Medulla oblongata (tissue), 1 donor: Measurements from ENCODE around the gene KRTAP4-5.
"Not testable (repeated sequence)": the region's sequence is repeated elsewhere in the genome, so short reads cannot be mapped to it uniquely, and the experiment has no call there.

Experiments used
- DNase-seq: peaks from one replicate; pipeline ENCODE4 v3.0.0-alpha.2; 2015; ENCODE audit errors: extremely low spot score

Gene KRTAP4-5

GRCh38 chr17:41149652-41149985, at the start of gene KRTAP4-5:
KRTAP4-5 (minus strand) TSS chr17:41149825; CDS start chr17:41149767, 58 bp downstream.
- no peak for DNase-seq

DNA sequence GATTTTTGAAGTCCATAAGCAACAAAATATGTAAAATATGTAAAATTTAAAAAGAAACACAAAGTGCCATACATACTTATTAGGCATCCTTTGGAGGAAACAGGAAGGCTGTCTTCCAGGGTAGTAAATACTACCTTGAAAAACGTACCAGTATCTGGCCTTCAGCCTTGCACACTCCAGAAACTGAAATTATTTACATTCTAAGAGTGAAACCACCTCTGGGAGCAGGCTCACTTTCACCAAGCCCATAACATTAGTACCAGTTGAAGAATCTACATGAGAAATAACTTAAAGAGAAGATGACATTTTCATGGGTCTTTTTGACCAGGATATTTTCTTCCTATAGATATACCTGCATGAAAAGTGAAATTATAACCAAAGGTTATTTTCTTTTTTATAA, 46.4 kb upstream of the KRTAP4-5 start:
- no peak for DNase-seq

DNA sequence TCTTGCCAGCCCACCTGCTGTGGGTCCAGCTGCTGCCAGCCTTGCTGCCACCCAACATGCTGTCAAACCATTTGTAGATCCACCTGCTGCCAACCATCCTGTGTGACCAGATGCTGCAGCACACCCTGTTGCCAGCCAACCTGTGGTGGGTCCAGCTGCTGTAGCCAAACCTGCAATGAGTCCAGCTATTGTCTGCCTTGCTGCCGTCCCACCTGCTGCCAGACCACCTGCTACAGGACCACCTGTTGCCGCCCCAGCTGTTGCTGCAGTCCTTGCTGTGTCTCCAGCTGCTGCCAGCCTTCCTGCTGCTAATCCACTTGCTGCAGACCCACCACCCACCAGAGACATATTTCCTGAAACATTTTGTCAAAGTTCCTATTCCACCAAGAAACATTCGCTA, 40.7 kb upstream of the KRTAP4-5 start:
- DNase-seq: no peak

DNA sequence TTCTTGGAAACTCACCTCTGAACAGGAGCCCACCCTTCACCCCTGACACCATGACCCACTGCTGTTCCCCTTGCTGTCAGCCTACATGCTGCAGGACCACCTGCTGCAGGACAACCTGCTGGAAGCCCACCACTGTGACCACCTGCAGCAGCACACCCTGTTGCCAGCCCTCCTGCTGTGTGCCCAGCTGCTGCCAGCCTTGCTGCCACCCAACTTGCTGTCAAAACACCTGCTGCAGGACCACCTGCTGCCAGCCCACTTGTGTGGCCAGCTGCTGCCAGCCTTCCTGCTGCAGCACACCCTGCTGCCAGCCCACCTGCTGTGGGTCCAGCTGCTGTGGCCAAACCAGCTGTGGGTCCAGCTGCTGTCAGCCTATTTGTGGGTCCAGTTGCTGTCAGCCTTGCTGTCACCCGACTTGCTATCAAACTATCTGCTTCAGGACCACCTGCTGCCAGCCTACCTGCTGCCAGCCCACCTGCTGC, 40.3 kb upstream of the KRTAP4-5 start, which contains the start of gene KRTAP9-1:
Gene KRTAP9-1, plus strand, starts transcription at position 51 of the 482 bp plus-strand sequence. Its CDS starts 0 bp downstream, at position 51.
- not testable (repeated sequence) for DNase-seq

DNA sequence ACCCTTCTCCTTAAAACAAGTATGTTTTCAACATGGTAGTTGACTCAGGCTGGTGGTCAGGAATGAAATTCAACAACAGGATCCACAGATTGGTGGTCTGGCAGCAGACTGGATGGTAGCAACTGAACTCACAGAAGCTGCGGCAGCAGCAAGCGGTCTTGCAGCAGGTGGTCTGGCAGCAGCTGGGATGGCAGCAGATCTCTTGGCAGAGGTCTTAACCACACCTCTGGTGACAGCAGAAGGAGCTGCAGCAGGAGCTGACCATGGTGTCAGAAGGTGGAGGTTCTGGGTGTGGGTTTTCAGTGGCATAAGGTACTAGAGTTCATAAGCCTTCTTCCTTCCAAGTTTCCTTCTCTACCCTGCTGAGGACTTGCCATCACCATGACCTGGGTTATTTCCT, 37.2 kb upstream of the KRTAP4-5 start:
- no peak for DNase-seq

DNA sequence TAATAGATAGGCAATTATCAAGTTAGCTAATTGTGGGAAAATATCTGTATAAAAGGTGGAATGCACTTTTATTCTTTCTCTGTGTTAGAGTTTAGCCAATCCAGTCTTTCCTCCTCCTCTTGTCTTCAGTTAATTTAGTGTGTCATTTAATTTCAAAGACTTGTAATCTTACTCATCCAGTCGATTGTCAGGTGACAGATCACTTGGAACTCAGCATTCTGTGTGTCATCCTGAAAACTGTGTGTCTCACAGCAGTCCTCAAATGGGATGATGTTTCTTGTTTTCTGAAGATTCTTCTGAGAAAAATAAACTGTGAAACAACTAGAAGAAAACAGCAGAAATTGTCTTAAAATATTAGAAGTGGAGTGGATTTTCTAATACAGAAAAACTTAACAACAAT, 35.4 kb upstream of the KRTAP4-5 start:
- DNase-seq: no peak

DNA sequence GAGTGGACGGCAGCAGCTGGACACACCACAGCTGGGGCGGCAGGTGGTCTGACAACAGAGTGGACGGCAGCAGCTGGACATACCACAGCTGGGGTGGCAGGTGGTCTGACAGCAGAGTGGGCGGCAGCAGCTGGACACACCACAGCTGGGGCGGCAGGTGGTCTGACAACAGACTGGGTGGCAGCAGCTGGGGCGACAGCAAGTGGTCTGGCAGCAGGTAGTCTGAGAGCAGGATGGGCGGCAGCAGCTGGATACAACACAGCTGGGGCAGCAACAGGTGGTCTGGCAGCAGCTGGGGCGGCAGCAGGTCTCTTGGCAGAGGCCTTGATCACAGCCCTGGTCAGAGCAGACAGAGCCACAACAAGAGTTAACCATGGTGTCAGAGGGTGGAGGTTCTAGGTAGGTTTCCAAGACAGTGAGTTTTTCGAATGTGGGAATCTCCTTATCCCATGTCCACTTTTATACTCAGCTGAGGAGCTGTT, 34.9 kb upstream of the KRTAP4-5 start, which contains the start of gene KRTAP4-1:
Gene KRTAP4-1, minus strand, starts transcription at position 432 of the 482 bp plus-strand sequence. Its CDS starts 57 bp downstream, at position 375.
- DNase-seq: no peak

DNA sequence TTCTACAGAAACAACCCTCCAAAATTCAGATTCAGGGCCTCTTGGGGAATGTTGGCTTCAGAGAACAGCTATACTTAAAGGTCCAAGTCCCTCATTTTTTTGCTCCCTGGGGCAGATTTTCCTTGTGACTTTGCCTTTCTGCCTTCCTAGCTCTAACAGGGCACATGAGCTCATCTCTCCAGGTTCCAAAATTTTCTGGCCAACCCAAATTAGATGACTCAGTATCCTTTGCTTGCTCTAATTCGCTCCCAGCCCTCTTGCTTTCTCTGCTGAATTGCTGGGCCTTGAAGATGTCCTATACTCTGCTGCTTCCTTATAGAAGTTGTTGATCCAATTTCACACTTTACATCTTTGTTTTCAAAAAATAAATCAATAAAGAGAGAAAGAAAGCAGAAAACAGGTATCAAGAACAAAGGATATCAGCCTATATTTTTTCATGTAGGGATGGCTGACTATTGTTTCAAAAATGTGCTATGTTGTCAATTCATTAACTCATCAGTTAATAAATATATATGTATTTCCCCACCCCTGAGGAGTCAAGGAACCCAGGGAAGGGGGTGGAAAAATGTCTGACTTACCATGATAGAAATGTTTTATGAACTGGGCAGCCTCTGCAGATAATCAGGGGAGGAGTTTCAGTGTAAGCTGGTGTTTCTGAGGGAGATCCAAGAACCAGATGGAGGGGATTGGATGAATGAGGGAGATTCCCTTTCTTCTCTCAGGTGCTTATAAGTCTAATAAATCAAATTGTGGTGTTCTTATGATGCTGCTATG, 29.4 kb upstream of the KRTAP4-5 start:
- DNase-seq: no peak

DNA sequence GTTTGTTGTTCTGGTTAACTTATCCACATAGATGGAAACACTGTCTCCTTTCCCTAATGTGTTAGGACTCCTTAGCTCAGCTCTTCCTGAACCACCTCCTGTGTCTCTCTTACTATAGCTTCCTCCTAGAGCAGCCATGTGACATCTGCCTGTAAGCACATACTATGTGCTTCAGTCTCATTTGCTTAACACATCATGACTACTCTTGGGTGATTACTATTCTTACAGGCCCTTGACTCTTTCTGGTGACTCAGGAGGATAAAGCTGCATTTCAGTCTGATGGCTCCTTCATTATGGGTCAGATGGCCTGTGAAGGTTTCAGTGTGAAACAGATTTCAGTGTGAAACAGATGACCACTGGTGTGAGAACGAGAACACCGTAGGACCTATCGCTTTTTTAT, 28.7 kb upstream of the KRTAP4-5 start:
- DNase-seq: peak; percentile 21

DNA sequence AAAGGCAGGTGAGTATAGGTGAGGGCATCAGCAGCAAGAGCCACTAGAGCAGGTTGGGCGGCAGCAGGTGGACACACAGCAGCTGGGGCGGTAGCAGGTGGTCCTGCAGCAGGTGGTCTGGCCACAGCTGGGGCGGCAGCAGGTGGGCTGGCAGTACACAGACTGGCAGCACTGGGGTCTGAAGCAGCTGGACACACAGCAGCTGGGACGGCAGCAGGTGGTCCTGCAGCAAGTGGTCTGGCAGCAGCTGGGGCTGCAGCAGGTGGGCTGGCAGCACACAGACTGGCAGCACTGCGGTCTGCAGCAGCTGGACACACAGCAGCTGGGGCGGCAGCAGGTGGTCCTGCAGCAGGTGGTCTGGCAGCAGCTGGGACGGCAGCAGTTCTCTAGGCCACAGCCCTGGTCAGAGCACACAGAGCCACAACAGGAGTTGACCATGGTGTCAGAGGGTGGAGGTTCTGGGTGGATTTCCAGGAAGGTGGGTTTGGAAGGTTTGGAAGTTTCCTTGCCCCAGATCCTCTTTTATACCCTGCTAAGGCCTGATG, 28.2 kb upstream of the KRTAP4-5 start, which contains the start of gene KRTAP4-2:
Gene KRTAP4-2, minus strand, starts transcription at position 495 of the 545 bp plus-strand sequence. Its CDS starts 57 bp downstream, at position 438.
- no peak for DNase-seq

DNA sequence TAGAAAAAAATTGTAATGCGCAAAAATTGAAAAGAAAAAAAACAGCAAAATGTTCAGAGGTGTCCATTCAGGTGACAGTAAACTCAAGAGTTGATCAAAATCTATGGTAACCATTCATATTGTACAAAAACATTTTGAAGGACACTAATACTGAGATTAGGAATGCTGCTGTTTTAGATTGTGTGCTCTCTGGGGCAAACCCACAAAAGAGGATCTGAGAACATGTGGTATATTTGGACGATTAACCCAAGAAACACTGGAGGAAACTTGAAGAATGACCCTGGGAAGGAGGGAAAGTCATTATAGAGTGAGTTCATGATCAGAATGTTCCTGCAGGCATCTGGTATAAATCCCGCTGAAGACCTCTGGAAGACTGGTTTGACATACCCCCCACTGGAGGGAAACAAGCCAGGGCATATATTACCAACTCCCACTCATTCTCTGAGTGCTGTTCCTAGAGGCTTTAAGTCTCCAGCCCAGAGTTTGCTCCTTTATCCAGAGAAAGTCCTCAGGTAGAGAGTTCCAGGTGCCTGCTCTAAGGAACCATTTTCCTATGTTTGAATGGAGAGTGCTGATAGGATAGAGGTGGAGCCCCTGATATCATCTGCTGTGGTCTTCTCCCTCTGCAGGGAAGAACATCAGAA, 27.2 kb upstream of the KRTAP4-5 start:
- DNase-seq: peak; percentile 12

GRCh38 chr17:41171886-41172285, 22.3 kb upstream of the KRTAP4-5 start:
- no peak for DNase-seq

DNA sequence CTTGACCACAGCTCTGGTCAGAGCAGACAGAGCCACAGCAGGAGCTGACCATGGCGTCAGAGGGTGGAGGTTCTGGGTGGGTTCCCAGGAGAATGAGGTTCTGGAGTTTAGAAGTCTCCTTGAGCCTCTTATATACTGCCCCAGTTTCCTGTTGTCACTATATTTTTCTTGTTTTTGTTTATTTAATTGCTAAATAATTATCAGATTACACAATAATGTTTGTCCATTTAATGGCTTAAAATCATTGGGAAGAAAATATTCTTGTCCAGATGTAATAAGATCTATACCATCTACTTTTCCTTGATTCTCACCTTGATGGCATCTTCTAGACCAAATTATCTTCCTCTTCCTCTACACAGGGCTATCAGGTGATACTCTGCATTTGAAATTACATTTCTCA, 18.5 kb upstream of the KRTAP4-5 start, which contains the start of gene KRTAP4-3:
Gene KRTAP4-3, minus strand, starts transcription at position 101 of the 400 bp plus-strand sequence. Its CDS starts 49 bp downstream, at position 52.
- no peak for DNase-seq

- DNase-seq: no peak
Observed at GRCh38 chr17:41167561-41167960, 17.9 kb upstream of the KRTAP4-5 start.

- DNase-seq: no peak
Observed at GRCh38 chr17:41163828-41164227, 14.2 kb upstream of the KRTAP4-5 start.

GRCh38 chr17:41160648-41161047, 11.0 kb upstream of the KRTAP4-5 start, which contains the start of gene KRTAP4-4:
KRTAP4-4 (minus strand) TSS chr17:41160748; CDS start chr17:41160691, 57 bp downstream.
- DNase-seq: no peak

DNA sequence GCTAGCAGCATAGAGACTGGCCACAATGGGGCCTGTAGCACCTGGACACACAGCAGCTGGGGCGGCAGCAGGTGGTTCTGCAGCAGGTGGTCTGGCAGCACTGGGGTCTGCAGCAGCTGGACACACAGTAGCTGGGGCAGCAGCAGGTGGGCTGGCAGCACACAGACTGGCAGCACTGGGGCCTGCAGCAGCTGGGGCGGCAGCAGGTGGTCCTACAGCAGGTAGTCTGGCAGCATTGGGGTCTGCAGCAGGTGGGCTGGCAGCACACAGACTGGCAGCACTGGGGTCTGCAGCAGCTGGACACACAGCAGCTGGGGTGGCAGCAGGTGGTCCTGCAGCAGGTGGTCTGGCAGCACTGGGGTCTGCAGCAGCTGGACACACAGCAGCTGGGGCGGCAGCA, 10.6 kb upstream of the KRTAP4-5 start:
- not testable (repeated sequence) for DNase-seq

- DNase-seq: peak; percentile 62
Observed at GRCh38 chr17:41153856-41154255, 4.2 kb upstream of the KRTAP4-5 start.

DNA sequence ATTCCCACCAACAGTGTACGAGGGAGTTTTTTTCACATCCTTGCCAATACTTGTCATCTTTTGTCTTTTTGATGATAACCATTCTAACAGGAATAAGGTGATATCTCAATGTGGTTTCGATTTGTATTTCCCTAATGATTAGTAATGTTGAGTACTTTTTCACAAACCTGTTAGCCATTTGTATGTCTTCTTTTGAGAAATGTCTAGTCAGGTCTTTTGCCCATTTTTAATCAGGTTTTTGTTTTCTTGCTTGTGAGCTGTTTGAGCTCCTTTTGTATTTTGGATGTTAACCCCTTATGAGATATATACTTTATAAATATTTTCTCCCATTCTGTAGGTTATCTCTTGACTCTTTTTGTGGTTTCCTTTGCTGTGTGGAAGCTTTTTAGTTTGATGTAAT, 1.9 kb upstream of the KRTAP4-5 start:
- DNase-seq: no peak

DNA sequence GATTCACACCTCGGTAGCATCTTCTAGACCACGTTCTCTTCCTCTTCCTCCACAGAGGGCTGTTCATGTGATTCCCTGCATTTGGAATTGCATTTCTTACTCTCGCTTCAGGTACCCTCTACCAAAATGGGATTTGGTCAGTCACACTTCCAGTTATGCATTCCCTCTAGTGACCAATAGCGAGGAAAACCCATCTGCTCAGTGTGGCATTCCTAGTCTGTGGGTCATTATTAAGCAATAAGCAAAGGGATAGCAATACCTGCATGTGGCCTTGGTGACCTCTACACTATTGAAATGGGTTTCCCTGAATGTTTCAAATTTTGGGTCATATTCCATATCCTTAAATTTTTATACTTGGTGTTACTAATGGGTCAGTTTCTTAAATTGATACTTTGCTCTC, 401 bp upstream of the KRTAP4-5 start:
- DNase-seq: no peak

- DNase-seq: not testable (repeated sequence)
Observed at GRCh38 chr17:41148971-41149651, 514 bp downstream of the KRTAP4-5 start.
